Measurements from ENCODE around the gene AFG1L.
"Not testable (repeated sequence)": the region's sequence is repeated elsewhere in the genome, so short reads cannot be mapped to it uniquely, and the experiment has no call there.

AFG1L gene

DNA sequence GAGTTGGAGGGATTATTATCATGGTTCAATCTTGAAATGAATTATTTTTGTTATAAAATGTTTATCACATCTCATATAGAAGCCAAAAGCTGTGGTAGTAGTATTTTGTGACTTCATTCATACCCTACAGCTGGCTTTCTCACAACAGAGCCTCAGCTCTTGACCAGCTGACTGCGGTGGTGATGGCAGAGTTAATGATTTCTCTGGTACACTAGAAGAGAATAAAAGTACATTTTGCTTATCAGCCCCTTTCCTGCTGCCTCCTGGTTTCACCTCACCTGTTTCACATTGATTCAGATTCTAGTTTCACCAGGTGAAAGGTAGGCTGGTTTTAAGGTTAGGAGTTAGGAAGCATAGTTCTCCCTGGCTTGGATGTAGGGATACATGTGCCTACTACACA lies 55.7 kb downstream of the AFG1L start:
- no peak for DNase-seq (ENCODE audit: low read depth, low spot score)

GRCh38 chr6:108353853-108354252 lies 59.0 kb downstream of the AFG1L start:
- no peak for DNase-seq (ENCODE audit: low read depth, low spot score)

- no peak for DNase-seq (ENCODE audit: low read depth, low spot score)
Measured at GRCh38 chr6:108355120-108355519, 60.3 kb downstream of the AFG1L start.

DNA sequence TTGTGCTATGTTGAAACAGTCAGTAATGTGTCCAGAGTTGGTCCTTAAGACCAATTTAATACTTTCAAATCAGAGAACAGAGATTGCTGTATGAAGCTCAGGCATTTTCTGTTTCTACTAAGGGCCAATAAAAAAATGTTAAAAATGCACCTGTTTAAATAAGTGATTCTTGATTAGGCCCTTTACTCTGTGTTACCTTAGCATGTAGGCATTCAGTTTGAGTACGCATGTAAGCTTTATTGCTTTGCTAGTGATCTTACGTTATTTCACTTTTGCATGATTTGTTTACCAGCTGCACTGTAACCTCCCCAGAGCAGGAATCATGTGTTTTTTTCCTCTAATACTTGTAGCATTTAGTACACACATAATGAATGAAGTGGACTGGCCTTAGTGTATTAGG lies 61.0 kb downstream of the AFG1L start:
- no peak for DNase-seq (ENCODE audit: low read depth, low spot score)

GRCh38 chr6:108359901-108360882 lies 65.3 kb downstream of the AFG1L start:
- DNase-seq (ENCODE audit: low read depth, low spot score) = no peak

DNA sequence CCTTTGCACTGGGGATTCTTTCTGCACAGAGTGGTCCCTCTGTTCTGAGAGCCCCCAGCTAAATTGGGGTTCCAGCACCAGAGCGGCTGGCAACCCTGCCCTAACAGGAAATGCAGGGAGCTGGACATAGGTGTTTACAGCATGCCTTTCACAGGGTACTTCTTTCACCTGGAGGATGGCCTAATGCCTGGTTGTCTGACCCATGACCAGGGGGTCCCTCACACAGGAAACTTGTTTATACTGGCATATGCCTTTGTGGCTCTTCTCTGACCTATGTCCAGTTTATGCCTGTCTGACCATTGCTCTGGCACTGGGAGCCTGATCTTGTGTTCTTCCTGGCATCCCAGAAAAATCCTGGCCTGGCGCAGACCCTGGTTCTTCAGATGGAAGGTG lies 66.1 kb downstream of the AFG1L start:
- DNase-seq (ENCODE audit: low read depth, low spot score) = no peak

GRCh38 chr6:108361312-108361932 lies 66.6 kb downstream of the AFG1L start:
- DNase-seq (ENCODE audit: low read depth, low spot score) = no peak

DNA sequence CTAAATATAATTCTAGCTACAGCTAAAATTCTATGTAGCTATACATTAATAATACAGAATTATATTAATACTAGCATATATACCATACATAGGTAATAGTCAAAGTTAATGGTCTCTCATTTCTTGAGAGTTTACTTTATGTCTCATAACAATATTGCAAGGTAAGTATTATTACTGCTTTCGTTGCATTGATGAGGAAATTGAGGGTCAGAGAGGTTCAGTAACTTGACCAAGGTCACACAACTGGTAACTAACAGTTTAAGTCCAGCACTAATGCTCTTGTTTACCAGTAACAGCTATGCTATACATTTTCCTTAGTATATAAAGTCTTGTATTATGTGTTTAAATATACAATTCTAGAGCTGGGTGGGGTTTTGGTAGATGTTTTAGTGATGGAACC lies 67.6 kb downstream of the AFG1L start:
- no peak for DNase-seq (ENCODE audit: low read depth, low spot score)

DNA sequence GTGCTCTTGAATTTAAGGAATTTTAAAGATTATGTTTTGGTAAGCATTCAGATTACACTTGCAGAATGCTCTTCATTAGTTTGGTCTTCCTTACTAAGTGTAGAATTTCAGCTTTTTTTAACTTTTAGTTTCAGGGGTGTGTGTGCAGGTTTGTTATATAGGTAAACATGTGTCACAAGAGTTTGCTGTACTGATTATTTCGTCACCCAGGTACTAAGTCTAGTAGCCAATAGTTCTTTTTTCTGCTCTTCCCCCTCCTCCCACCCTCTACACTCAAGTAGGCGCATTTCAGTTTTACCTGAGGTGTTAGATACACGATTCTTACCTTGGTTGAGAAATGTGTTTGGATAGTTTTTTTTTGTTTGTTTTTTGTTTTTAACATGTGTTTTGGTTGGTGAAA lies 68.3 kb downstream of the AFG1L start:
- DNase-seq (ENCODE audit: low read depth, low spot score) = no peak

- no peak for DNase-seq (ENCODE audit: low read depth, low spot score)
Measured at GRCh38 chr6:108363889-108364313, 69.0 kb downstream of the AFG1L start.

GRCh38 chr6:108364470-108364869 lies 69.6 kb downstream of the AFG1L start:
- DNase-seq (ENCODE audit: low read depth, low spot score) = no peak

DNA sequence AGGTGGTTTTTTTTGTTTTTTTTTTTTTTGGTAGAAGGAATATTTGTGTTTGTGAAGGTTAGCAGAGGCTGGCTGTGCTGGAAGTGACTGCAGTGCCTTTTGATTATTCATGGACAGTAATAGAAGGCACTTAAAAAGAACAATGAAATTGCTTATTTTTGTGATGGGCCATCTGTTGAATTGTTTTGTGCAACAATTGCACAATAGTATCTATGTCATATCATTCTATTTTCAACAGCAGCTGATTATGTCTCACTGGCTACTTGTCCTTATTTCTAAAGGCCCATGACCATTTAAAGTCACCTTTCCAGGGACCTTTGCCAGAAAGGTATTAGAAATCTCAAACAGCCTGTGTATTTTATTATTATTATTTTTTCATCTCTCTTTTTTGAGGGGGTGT lies 70.6 kb downstream of the AFG1L start:
- DNase-seq (ENCODE audit: low read depth, low spot score) = no peak

DNA sequence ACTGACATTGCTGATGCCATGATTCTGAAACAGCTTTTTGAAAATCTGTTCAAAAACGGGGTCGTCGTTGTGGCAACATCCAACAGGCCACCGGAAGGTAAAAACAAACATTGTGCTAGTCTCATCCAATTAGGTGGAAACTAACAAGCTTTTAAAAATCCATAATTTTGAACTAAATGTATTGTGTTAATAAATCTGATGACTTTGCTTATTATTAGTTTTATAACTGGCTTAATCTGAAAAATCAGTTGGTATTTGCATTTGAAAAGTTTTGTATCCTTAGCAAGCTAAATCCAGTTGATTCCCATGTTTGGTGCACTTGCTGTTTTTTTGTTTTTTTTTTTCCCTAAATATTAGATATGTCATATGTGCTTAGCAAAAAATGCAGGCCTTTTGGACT lies 71.4 kb downstream of the AFG1L start:
- DNase-seq (ENCODE audit: low read depth, low spot score) = no peak

DNA sequence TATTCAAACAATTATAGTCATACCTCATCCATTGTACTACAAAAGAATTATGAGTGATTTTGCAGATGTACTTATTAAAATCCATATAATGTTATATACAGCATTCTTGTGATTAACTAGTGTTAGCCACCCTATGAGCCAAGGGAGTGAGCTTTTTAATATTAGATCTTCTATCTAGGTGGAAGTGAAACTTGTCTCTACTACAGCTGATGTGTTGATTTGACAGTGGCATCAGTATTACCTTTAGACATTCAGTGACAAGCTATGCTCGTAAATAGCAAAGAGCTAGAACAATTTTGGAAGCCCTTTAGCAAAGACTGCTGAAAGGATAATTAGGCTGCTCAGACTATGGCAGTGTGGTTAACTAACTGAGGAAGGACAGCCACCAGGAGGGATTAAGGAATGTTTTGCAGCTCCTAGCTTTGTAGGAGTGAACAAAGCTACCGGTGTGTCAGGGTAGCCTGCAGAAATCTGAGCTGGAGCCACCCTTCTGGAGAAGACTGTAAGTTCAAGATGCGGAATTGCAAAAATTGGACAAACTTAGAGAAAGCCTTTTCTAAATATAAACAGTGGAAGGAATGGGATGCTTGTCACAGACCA lies 73.7 kb downstream of the AFG1L start:
- peak; percentile 14 for DNase-seq (ENCODE audit: low read depth, low spot score)

GRCh38 chr6:108380876-108381275 lies 86.0 kb downstream of the AFG1L start:
- no peak for DNase-seq (ENCODE audit: low read depth, low spot score)

DNA sequence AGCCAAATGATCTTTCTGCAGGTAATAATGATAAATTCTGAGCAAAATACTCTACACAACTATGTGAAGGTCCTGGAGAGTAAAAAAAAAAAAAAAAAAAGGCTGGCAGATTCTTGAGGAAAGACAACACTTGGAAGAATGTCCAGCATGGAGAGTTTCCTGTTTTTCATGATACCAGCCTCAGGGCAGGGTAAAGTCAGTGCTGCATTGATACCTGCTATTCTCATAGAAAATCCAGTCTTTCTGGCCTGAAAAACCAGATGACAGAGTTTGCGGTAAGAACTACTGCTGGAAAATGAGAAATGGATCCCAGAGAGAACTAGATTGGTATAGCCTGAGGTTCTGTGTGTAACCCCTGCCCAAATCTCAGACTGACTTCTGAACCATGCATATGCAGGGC lies 89.1 kb downstream of the AFG1L start:
- peak; percentile 68 for DNase-seq (ENCODE audit: low read depth, low spot score)

- not testable (repeated sequence) for DNase-seq (ENCODE audit: low read depth, low spot score)
Measured at GRCh38 chr6:108389190-108389589, 94.3 kb downstream of the AFG1L start.

DNA sequence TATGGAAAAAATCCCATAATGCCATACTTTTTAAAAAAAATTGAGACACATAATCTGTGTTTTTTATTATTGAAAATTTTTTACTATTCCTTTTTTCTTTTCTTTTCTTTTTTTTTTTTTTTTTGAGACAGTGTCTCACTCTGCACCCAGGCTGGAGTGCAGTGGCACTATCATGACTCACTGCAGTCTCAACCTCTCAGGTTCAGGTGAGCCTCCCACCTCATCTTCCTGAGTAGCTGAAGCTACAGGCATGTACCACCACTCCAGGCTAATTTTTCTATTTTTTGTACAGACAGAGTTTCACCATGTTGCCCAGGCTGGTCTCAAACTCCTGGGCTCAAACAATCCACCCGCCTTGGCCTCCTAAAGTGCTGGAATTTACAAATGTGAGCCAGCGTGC lies 100.4 kb downstream of the AFG1L start:
- no peak for DNase-seq (ENCODE audit: low read depth, low spot score)

- no peak for DNase-seq (ENCODE audit: low read depth, low spot score)
Measured at GRCh38 chr6:108403236-108403635, 108.4 kb downstream of the AFG1L start.

GRCh38 chr6:108406943-108407342 lies 112.1 kb downstream of the AFG1L start:
- DNase-seq (ENCODE audit: low read depth, low spot score) = no peak

DNA sequence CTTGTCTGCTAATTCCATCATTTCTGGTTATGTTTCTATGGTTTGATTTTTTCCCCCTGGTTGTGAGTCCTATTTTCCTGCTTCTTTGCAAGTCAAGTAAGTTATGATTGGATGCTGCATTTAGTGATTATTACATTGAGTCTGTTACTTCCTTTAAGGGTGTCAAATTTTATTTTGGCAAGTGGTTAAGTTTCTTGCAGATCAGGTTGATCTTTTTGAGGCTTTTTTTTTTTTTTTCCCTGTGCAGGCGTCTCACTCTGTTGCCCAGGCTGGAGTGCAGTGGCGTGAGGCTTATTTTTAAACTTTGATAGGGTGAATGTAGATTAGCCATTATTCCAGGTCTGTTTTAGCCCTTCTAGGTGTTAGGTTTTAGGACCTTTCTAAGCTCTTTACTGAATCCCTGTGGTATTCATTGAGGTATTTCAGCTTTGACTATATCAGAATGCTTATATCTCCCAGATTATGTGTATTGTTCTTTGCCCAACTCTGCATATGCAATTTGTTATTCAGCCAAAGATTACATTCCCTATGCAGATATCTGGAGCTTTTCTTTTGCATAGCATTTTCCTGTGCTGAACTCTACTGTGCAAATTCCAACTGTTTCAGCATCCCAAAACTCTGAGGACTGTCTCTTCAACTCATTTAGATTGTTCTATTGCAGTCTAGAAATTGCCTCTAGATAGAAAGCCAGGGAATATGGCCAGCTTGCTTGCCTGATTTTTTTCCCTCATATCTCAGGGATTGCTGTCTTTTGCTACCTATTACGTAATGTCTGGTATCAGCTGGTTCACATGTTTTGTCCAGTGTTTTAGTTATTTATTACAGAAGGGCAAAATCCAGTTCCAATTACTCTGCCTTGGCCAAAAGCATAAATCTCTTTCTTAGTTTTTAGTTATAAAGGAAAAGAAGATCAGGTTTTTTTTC lies 113.3 kb downstream of the AFG1L start:
- no peak for DNase-seq (ENCODE audit: low read depth, low spot score)

- DNase-seq (ENCODE audit: low read depth, low spot score) = no peak
Measured at GRCh38 chr6:108408861-108409260, 114.0 kb downstream of the AFG1L start.

Data from ELF-1 (cell line).